NB4 (cell line): ENCODE data around the gene TNFAIP1.

Experiments
- MAX ChIP-seq: IDR thresholded peaks from 2 replicates; pipeline ENCODE4 v1.6.1; 2011; ENCODE audit warnings: low read depth, low read length
- MYC ChIP-seq: IDR thresholded peaks from 2 replicates; pipeline ENCODE4 v1.6.1; 2011; ENCODE audit warnings: low read depth, low read length
- POLR2A ChIP-seq: IDR thresholded peaks from 2 replicates; pipeline ENCODE4 v1.6.1; 2011; ENCODE audit warnings: mild to moderate bottlenecking; ENCODE audit not compliant: insufficient read length; ENCODE audit errors: extremely low read depth

DNA sequence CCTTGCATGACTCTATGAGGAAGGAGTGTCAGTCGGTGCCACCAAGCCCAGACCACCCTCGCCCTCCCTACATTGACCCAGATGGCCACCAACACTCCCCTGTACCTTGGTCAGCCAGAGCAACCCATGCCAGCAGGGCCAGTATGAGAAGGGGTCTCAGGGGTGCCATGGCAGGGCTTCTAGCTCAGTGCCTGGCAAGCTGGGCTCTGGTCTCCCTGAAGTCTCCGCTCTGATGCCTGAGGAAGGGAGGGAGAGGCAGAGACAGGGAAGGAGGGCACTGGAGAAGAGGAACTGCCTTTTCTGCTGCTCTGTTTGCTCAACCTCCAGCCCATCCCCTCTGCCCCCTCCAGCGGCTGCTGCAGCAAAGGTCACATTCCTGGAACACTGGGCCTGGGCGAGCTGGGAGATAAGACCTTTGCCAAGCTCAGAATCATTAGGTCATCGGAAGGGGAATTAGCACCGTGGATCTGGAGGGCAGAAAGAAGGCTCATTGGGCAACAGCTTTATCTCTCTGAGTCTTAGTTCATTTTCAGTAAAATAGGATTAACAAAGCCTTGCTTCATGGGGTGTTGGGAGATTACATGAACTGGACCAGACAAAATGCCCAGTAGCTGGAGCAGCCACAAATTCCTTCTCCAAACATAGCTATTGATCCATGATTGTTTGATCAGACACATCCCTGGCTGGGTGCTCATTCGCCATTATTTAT lies 34.6 kb downstream of the TNFAIP1 start, which contains the start of gene VTN:
- TF ChIP-seq POLR2A = no peak
- TF ChIP-seq MAX = no peak
- no peak for TF ChIP-seq MYC
